HCT116 (cell line): ENCODE data around the gene MT1G. TPM values are rescaled to one million over a fixed set of nuclear protein-coding genes. Genes with fewer than 3 reads are reported as not detected.

ENCODE experiments used
- ATAC-seq: fragments of 200-7000 bp; cut with Tn5 transposase; 2 replicates; pipeline ENCODE4 v1.9.1; 2020; ENCODE audit warnings: mild to moderate bottlenecking, moderate library complexity
- BruUV-seq: library from RNA; stranded (reverse); fragments of 400-500 nt; replicated peaks from 2 replicates; lab custom pipeline; 2021; lab: Mats Ljungman, UMichigan
- CTCF ChIA-PET: fragments of 300-600 bp; sonication (Branson Sonifier 250); formaldehyde crosslinking; loops from one replicate; lab custom pipeline; 2021; ENCODE audit warnings: antibody characterized with exemption; lab: Charles Lee
- POLR2A ChIA-PET: fragments of 300-600, 350-600 bp; sonication (Branson Sonifier 250); formaldehyde crosslinking; loops from one replicate; lab custom pipeline; 2021; ENCODE audit warnings: antibody characterized with exemption; lab: Charles Lee
- RAD21 ChIA-PET, 2 experiments: fragments of 300-600 bp; sonication (Branson Sonifier 250); formaldehyde crosslinking; loops; one replicate each; lab custom pipeline; 2023; ENCODE audit warnings: low total read pairs in 2 of 2; ENCODE audit not compliant: uncharacterized antibody in 2 of 2, unreplicated experiment in 2 of 2, low non-redundant PET in 1 of 2; lab: Charles Lee
- DNase-seq: peaks from one replicate; pipeline ENCODE4 v3.0.0-alpha.2; 2010; ENCODE audit warnings: low read depth, low spot score
- H2AFZ ChIP-seq: fragments of 200-600 bp; shearing (Covaris generic), sonication (generic); 2 replicates; pipeline ENCODE4 v1.6.1; 2017; ENCODE audit warnings: low read depth, mixed run types, mixed read lengths, antibody characterized with exemption, low read length; ENCODE audit not compliant: poor library complexity, severe bottlenecking
- H3K27ac ChIP-seq: 2 replicates; pipeline ENCODE4 v1.5.1; 2012; ENCODE audit warnings: low read depth, low read length
- H3K27me3 ChIP-seq: fragments of 200-600 bp; sonication (generic); 2 replicates; pipeline ENCODE4 v1.6.1; 2016; ENCODE audit warnings: mixed run types, low read length, mixed read lengths; ENCODE audit not compliant: insufficient read depth
- H3K36me3 ChIP-seq, 2 experiments: fragments of 200-500 bp in 1 of 2; fragments of 200-600 bp in 1 of 2; sonication (Bioruptor generic) in 1 of 2; sonication (generic) in 1 of 2; 2 replicates each; pipeline versions ENCODE4 v1.5.1 to v1.6.1; 2014 to 2016; ENCODE audit warnings: low read length in 2 of 2, inconsistent platforms in 1 of 2, mixed read lengths in 1 of 2, mixed run types in 1 of 2; ENCODE audit not compliant: insufficient read depth in 2 of 2, control insufficient read depth in 1 of 2
- H3K4me1 ChIP-seq, 2 experiments: fragments of 200-600 bp in 1 of 2; sonication (generic) in 1 of 2; 2 replicates each; pipeline versions ENCODE4 v1.5.1 to v1.6.1; 2012 to 2017; ENCODE audit warnings: low read length in 2 of 2, inconsistent platforms in 1 of 2, mild to moderate bottlenecking in 1 of 2, mixed read lengths in 1 of 2, mixed run types in 1 of 2, moderate library complexity in 1 of 2; ENCODE audit not compliant: insufficient read depth in 2 of 2, control insufficient read depth in 1 of 2
- H3K4me2 ChIP-seq: fragments of 200-600 bp; sonication (generic); 2 replicates; pipeline ENCODE4 v1.6.1; 2017; ENCODE audit warnings: mixed run types, low read length, mixed read lengths
- H3K4me3 ChIP-seq, 2 experiments: fragments of 200-600 bp in 1 of 2; sonication (generic) in 1 of 2; replicated peaks in 1 of 2; 2 replicates each; pipeline ENCODE4 v1.5.1; 2011 to 2016; ENCODE audit warnings: low read length in 2 of 2, control low read depth in 1 of 2, low read depth in 1 of 2, mild to moderate bottlenecking in 1 of 2, mixed read lengths in 1 of 2, mixed run types in 1 of 2
- H3K79me2 ChIP-seq: fragments of 200-600 bp; sonication (generic); 2 replicates; pipeline ENCODE4 v1.6.1; 2017; ENCODE audit warnings: mild to moderate bottlenecking, mixed run types, low read length, moderate library complexity, mixed read lengths; ENCODE audit not compliant: insufficient read depth
- H3K9ac ChIP-seq: fragments of 200-600 bp; sonication (generic); 2 replicates; pipeline ENCODE4 v1.6.1; 2016; ENCODE audit warnings: low read length, mixed read lengths
- H3K9me2 ChIP-seq: fragments of 200-600 bp; sonication (generic), shearing (Covaris generic); 2 replicates; pipeline ENCODE4 v1.6.1; 2017; ENCODE audit warnings: mixed run types, mild to moderate bottlenecking, moderate library complexity; ENCODE audit not compliant: insufficient read depth
- H3K9me3 ChIP-seq, 2 experiments: fragments of 200-500 bp in 1 of 2; fragments of 200-600 bp in 1 of 2; sonication (Bioruptor generic) in 1 of 2; sonication (generic) in 1 of 2; 2 replicates each; pipeline ENCODE4 v1.6.1; 2014 to 2017; ENCODE audit warnings: low read length in 2 of 2, mixed read lengths in 2 of 2, inconsistent platforms in 1 of 2, low read depth in 1 of 2, mild to moderate bottlenecking in 1 of 2, mixed run types in 1 of 2, moderate library complexity in 1 of 2; ENCODE audit not compliant: control insufficient read depth in 1 of 2, insufficient read depth in 1 of 2
- H4K20me1 ChIP-seq: fragments of 200-600 bp; sonication (generic), shearing (Covaris generic); 2 replicates; pipeline ENCODE4 v1.6.1; 2017; ENCODE audit warnings: mixed run types, mild to moderate bottlenecking, moderate library complexity; ENCODE audit not compliant: insufficient read depth
- ATF3 ChIP-seq: IDR thresholded peaks from 2 replicates; pipeline ENCODE4 v1.6.1; 2012
- CEBPB ChIP-seq: IDR thresholded peaks from 2 replicates; pipeline ENCODE4 v1.6.1; 2012; ENCODE audit warnings: low read depth
- EGR1 ChIP-seq: IDR thresholded peaks from 2 replicates; pipeline ENCODE4 v1.6.1; 2012; ENCODE audit warnings: low read depth
- ELF1 ChIP-seq: IDR thresholded peaks from 2 replicates; pipeline ENCODE4 v1.6.1; 2012; ENCODE audit warnings: low read depth, borderline replicate concordance
- EZH2 ChIP-seq: fragments of 200-600 bp; sonication (generic); IDR thresholded peaks from 2 replicates; pipeline ENCODE4 v1.6.1; 2017; ENCODE audit warnings: antibody characterized with exemption, mixed run types
- FOSL1 ChIP-seq: IDR thresholded peaks from 2 replicates; pipeline ENCODE4 v1.6.1; 2012; ENCODE audit warnings: low read depth
- POLR2AphosphoS5 ChIP-seq: IDR thresholded peaks from 2 replicates; pipeline ENCODE4 v1.6.1; 2011; ENCODE audit warnings: mild to moderate bottlenecking, low read depth, low read length, moderate library complexity
- RAD21 ChIP-seq: IDR thresholded peaks from 2 replicates; pipeline ENCODE4 v1.6.1; 2012; ENCODE audit warnings: low read depth, mild to moderate bottlenecking
- SIN3A ChIP-seq: IDR thresholded peaks from 2 replicates; pipeline ENCODE4 v1.6.1; 2012; ENCODE audit warnings: low read depth
- YY1 ChIP-seq: IDR thresholded peaks from 2 replicates; pipeline ENCODE4 v1.6.1; 2011; ENCODE audit warnings: low read length, low read depth, moderate library complexity, mild to moderate bottlenecking; ENCODE audit not compliant: insufficient replicate concordance; ENCODE audit errors: extremely low read depth
- ZBTB33 ChIP-seq: IDR thresholded peaks from 2 replicates; pipeline ENCODE4 v1.6.1; 2011; ENCODE audit warnings: mild to moderate bottlenecking, low read length, moderate library complexity; ENCODE audit not compliant: insufficient replicate concordance; ENCODE audit errors: extremely low read depth
- ZFX ChIP-seq: fragments of 450-650 bp; IDR thresholded peaks from 2 replicates; pipeline ENCODE4 v1.6.1; 2017
- intact Hi-C: fragments of 100-400 bp; cut with micrococcal nuclease; formaldehyde crosslinking; loops from 2 replicates; pipeline ENCODE4 v1.10.0; 2022
- total RNA-seq: library from RNA; stranded (reverse); gene quantifications from one replicate; pipeline ENCODE4 v1.2.1, GENCODE V29; 2021; ENCODE audit not compliant: unreplicated experiment

MT1G gene
- total RNA-seq, 1 experiment from 2014 or later = 1.2 TPM

GRCh38 chr16:56716761-56717160, 48.9 kb upstream of the MT1G start:
- DNase-seq (no peak), ATAC-seq (no peak)
- Histone ChIP-seq H3K36me3 (no peaks in the 10 kb centered on the region), H3K27me3 (no peaks in the 10 kb centered on the region), H3K9me3 (no peaks in the 10 kb centered on the region), H4K20me1 (no peaks in the 10 kb centered on the region), H3K27ac (no peak overlapping the region), H2AFZ (no peak overlapping the region), H3K4me3 (no peak overlapping the region), H3K9me2 (no peaks in the 10 kb centered on the region), H3K9ac (no peak overlapping the region), H3K4me2 (no peak overlapping the region), H3K79me2 (no peaks in the 10 kb centered on the region), H3K4me1 (no peaks in the 10 kb centered on the region)
- RAD21 ChIA-PET = no interaction called here
- intact Hi-C loops = no loop called here
- CTCF ChIA-PET = interaction anchor here (0.7 kb wide), 1 partner anchor 116 kb away, joined by 3 read pairs; no protein-coding TSS in a partner anchor
- BruUV-seq = no TSS peak
- POLR2A ChIA-PET = interaction anchor here (1.2 kb wide), 1 partner anchor 214 kb away, joined by 5 read pairs; no protein-coding TSS in a partner anchor
- no peak for TF ChIP-seq ATF3
- TF ChIP-seq YY1 = no peak
- TF ChIP-seq ZBTB33 = no peak
- TF ChIP-seq POLR2AphosphoS5 = no peak

GRCh38 chr16:56715126-56715525, 47.3 kb upstream of the MT1G start:
- no TSS peak for BruUV-seq
- H3K79me2 ChIP-seq = no peaks in the 10 kb centered on the region
- no peak overlapping the region for H2AFZ ChIP-seq
- H3K4me1 ChIP-seq = no peaks in the 10 kb centered on the region
- no peak overlapping the region for H3K27ac ChIP-seq
- no peaks in the 10 kb centered on the region for H3K9me2 ChIP-seq
- H3K4me2 ChIP-seq = no peak overlapping the region
- ChIA-PET CTCF (no interaction called here), POLR2A (interaction anchor here (1.3 kb wide), 1 partner anchor 106 kb away, joined by 3 read pairs; no protein-coding TSS in a partner anchor), RAD21 (no interaction called here)
- H4K20me1 ChIP-seq = no peaks in the 10 kb centered on the region
- H3K27me3 ChIP-seq = no peaks in the 10 kb centered on the region
- H3K36me3 ChIP-seq = no peaks in the 10 kb centered on the region
- ATAC-seq (no peak), DNase-seq (no peak)
- H3K9ac ChIP-seq = no peak overlapping the region
- intact Hi-C loops = no loop called here
- no peaks in the 10 kb centered on the region for H3K9me3 ChIP-seq
- no peak overlapping the region for H3K4me3 ChIP-seq
- no peak for TF ChIP-seq CEBPB
- no peak for TF ChIP-seq EZH2
- no peak for TF ChIP-seq ZBTB33
- no peak for TF ChIP-seq FOSL1
- no peak for TF ChIP-seq EGR1
- no peak for TF ChIP-seq ZFX
- no peak for TF ChIP-seq SIN3A
- no peak for TF ChIP-seq YY1
- no peak for TF ChIP-seq ELF1
- TF ChIP-seq RAD21 = no peak
